K562 (cell line): ENCODE measurements around the gene C6orf62. TPM values are rescaled to one million over a fixed set of nuclear protein-coding genes. Genes with fewer than 3 reads are reported as not detected.

Source experiments
- ATAC-seq: fragments of 200-7000 bp; cut with Tn5 transposase; 3 replicates; pipeline ENCODE4 v1.9.1; 2020; ENCODE audit warnings: moderate library complexity
- BruUV-seq: library from RNA; stranded (reverse); fragments of 400-500 nt; replicated peaks from 2 replicates; lab custom pipeline; 2021; lab: Mats Ljungman, UMichigan
- CTCF ChIA-PET: fragments of 300-600 bp; formaldehyde crosslinking; extraction: SDS; loops from one replicate; lab custom pipeline; 2021; ENCODE audit warnings: low intra/inter-chr PET ratio; lab: Yijun Ruan, JAX
- POLR2A ChIA-PET: fragments of 300-600, 350-650 bp; sonication (Branson Sonifier 250); formaldehyde crosslinking; extraction: SDS; loops from one replicate; lab custom pipeline; 2021; ENCODE audit warnings: antibody characterized with exemption, inconsistent platforms; lab: Yijun Ruan, JAX
- DNase-seq, 4 experiments: peaks; one replicate each; pipeline versions ENCODE4 v3.0.0 to v3.0.0-alpha.2; 2011 to 2018; ENCODE audit warnings: low spot score in 3 of 4, mixed read lengths in 3 of 4; ENCODE audit errors: extremely low read depth in 1 of 4
- FAIRE-seq: peaks from 2 replicates; lab custom pipeline; 2011; peaks lifted over from hg19 to GRCh38; lab: Jason Lieb, UNC
- H2AFZ ChIP-seq: 2 replicates; pipeline ENCODE4 v1.6.0; 2011; ENCODE audit warnings: low read depth, low read length, control low read depth, inconsistent platforms
- H3K27ac ChIP-seq: fragments of 200-600 bp; 3 replicates; pipeline ENCODE4 v1.8.0; 2011; ENCODE audit warnings: low read depth, mild to moderate bottlenecking, control low read depth, inconsistent platforms, low read length, moderate library complexity, mixed read lengths; ENCODE audit errors: extremely low read depth
- H3K27me3 ChIP-seq, 2 experiments: fragments of 300-600 bp in 1 of 2; 2 replicates in 1 of 2; 3 replicates in 1 of 2; pipeline versions ENCODE4 v1.6.0 to v1.8.0; 2011; ENCODE audit warnings: inconsistent platforms in 2 of 2, low read length in 2 of 2, mild to moderate bottlenecking in 1 of 2, mixed read lengths in 1 of 2, moderate library complexity in 1 of 2; ENCODE audit not compliant: control insufficient read depth in 2 of 2, insufficient read depth in 2 of 2
- H3K36me3 ChIP-seq: fragments of 300-600 bp; 3 replicates; pipeline ENCODE4 v1.8.0; 2011; ENCODE audit warnings: mild to moderate bottlenecking, low read length, inconsistent platforms; ENCODE audit not compliant: control insufficient read depth, insufficient read depth
- H3K4me1 ChIP-seq, 2 experiments: fragments of 200-600 bp in 1 of 2; replicated peaks in 1 of 2; 2 replicates in 1 of 2; 3 replicates in 1 of 2; pipeline versions ENCODE4 v1.5.1 to v1.8.0; 2011; ENCODE audit warnings: inconsistent platforms in 2 of 2, low read length in 2 of 2, mild to moderate bottlenecking in 1 of 2, mixed read lengths in 1 of 2, moderate library complexity in 1 of 2; ENCODE audit not compliant: control insufficient read depth in 2 of 2, insufficient read depth in 2 of 2
- H3K4me2 ChIP-seq: 2 replicates; pipeline ENCODE4 v1.6.1; 2011; ENCODE audit warnings: low read length, control low read depth, inconsistent platforms, mixed read lengths; ENCODE audit not compliant: insufficient read depth
- H3K4me3 ChIP-seq: fragments of 200-600 bp; sonication (generic), shearing (Covaris generic); 2 replicates; pipeline ENCODE4 v1.5.1; 2016; ENCODE audit warnings: control low read depth, inconsistent platforms
- H3K79me2 ChIP-seq: fragments of 200-600 bp; 3 replicates; pipeline ENCODE4 v1.8.0; 2011; ENCODE audit warnings: low read length, inconsistent platforms; ENCODE audit not compliant: control insufficient read depth, insufficient read depth
- H3K9ac ChIP-seq, 2 experiments: 2 replicates each; pipeline versions ENCODE4 v1.6.0 to v1.6.1; 2011; ENCODE audit warnings: low read depth in 2 of 2, low read length in 2 of 2, control low read depth in 1 of 2, inconsistent platforms in 1 of 2, mild to moderate bottlenecking in 1 of 2, mixed read lengths in 1 of 2; ENCODE audit not compliant: insufficient read depth in 1 of 2
- H3K9me1 ChIP-seq: one replicate; pipeline ENCODE4 v1.6.0; 2011; ENCODE audit warnings: inconsistent platforms, mild to moderate bottlenecking, low read length, moderate library complexity; ENCODE audit not compliant: control insufficient read depth, insufficient read depth
- H3K9me3 ChIP-seq: replicated peaks from 2 replicates; pipeline ENCODE4 v1.5.1; 2011; ENCODE audit warnings: low read depth, low read length, inconsistent platforms; ENCODE audit not compliant: control insufficient read depth, insufficient read depth
- H4K20me1 ChIP-seq: replicated peaks from 2 replicates; pipeline ENCODE4 v1.6.1; 2011; ENCODE audit warnings: low read length, inconsistent platforms, mixed read lengths; ENCODE audit not compliant: control insufficient read depth, insufficient read depth
- CREM ChIP-seq: IDR thresholded peaks from 2 replicates; pipeline ENCODE4 v1.6.1; 2014; ENCODE audit warnings: antibody characterized with exemption, low read depth
- DACH1 ChIP-seq: fragments of 450-650 bp; IDR thresholded peaks from 2 replicates; pipeline ENCODE4 v1.6.1; 2018; ENCODE audit not compliant: partially characterized antibody
- SAFB ChIP-seq: fragments of 200-400 bp; formaldehyde crosslinking; IDR thresholded peaks from 2 replicates; pipeline ENCODE4 v1.6.1; 2017; ENCODE audit warnings: low read depth, low read length, borderline replicate concordance
- SRF ChIP-seq, 2 experiments: fragments of 250-450, 450-650 bp in 1 of 2; sonication (Bioruptor Pico) in 1 of 2; sonication (generic) in 1 of 2; formaldehyde crosslinking; IDR thresholded peaks; 2 replicates each; pipeline versions ENCODE4 v1.5.0 to v1.5.1; 2020 to 2022; ENCODE audit warnings: mild to moderate bottlenecking in 1 of 2, missing genetic modification reagents in 1 of 2
- WGBS: fragments of 100-300 bp; shearing (Covaris generic); methylation state at CpG from one replicate; pipeline ENCODE4 v1.1.6; 2016; ENCODE audit warnings: low coverage, mixed read lengths; ENCODE audit not compliant: insufficient coverage; ENCODE audit errors: missing lambda C conversion rate; 5-methylcytosine and 5-hydroxymethylcytosine counted together
- in situ Hi-C: fragments of 300-500 bp; cut with MboI; formaldehyde crosslinking; loops from 4 replicates; pipeline ENCODE4 v1.15.0; 2018; ENCODE audit warnings: inconsistent platforms, mixed read lengths
- intact Hi-C: fragments of 100-400 bp; cut with micrococcal nuclease; formaldehyde crosslinking; loops from 2 replicates; pipeline ENCODE4 v1.14.2; 2022
- polyA plus RNA-seq, 8 experiments: library from polyadenylated mRNA; depleted of rRNA in 4 of 8; stranded (reverse) in 5 of 8; unstranded in 3 of 8; fragments of >200 nt; fragmentation: Nextera tagmentation in 2 of 8; fragmentation: Illumina TruSeq in 1 of 8; extraction: Ambion mirVana in 2 of 8; extraction: Trizol in 1 of 8; gene quantifications; 2 replicates each; pipeline versions ENCODE4 v1.2.1 to v1.2.3, GENCODE V29; 2011 to 2014; ENCODE audit warnings: inconsistent platforms in 1 of 8, missing spikeins in 1 of 8
- total RNA-seq, 7 experiments: library from RNA; depleted of rRNA in 6 of 7; stranded (reverse); fragments of >200 nt in 6 of 7; fragmentation: Illumina TruSeq in 2 of 7; extraction: Trizol in 2 of 7; gene quantifications; 2 replicates each; pipeline versions ENCODE4 v1.2.1 to v1.2.3, GENCODE V29; 2011 to 2021; ENCODE audit warnings: low replicate concordance in 1 of 7

The C6orf62 gene
- total and polyA plus RNA-seq, 9 of the 15 experiments (the other 6 are each of a cell fraction or from before 2014, with no cell fraction given) = 48.5 to 579 (median 111) TPM

- no peak overlapping the region for H3K4me2 ChIP-seq
- H2AFZ ChIP-seq = peak overlapping the region; percentile 81; the same call in 1 of the 2 replicates
- no peaks in the 10 kb centered on the region for H3K79me2 ChIP-seq
- no peaks in the 10 kb centered on the region for H3K9me1 ChIP-seq
- in situ Hi-C loops = loop anchor here (10.0 kb wide), 1 partner anchor 187 kb away; no protein-coding TSS in a partner anchor
- no peaks in the 10 kb centered on the region for H3K27me3 ChIP-seq
- BruUV-seq = no TSS peak
- peaks cover 4 to 10% of the 10 kb centered on the region in 2 experiments; a peak in 3 of 5 replicates for H3K4me1 ChIP-seq
- H3K4me3 ChIP-seq = no peak overlapping the region
- intact Hi-C loops = loop anchor here (2.0 kb wide), 1 partner anchor 41 kb away; no protein-coding TSS in a partner anchor
- no peak overlapping the region for H3K9ac ChIP-seq
- ATAC-seq = peak; percentile 99
- CTCF ChIA-PET = no interaction called here
- TF ChIP-seq SRF (CRISPR knock-in tag; IDR thresholded peaks at IDR 0.05) (peak in 1 of 2 experiments; percentile 53; a peak in 1 of 4 replicates), SAFB (no peak), CREM (0 out of 2 replicates have a peak, but pooled peaks have one; percentile 10), DACH1 (no peak)
- DNase-seq = peak; percentile 40 to 73 (median 46)
- H4K20me1 ChIP-seq = no peaks in the 10 kb centered on the region
- WGBS = 54% methylated on average over 12 of the region's 17 CpGs
- POLR2A ChIA-PET = interaction anchor here (0.6 to 2.4 kb wide), 5 partner anchors 10 to 180 kb away, joined by 3 to 8 read pairs (median 4); partner anchors contain the start of genes C6orf62 and GMNN
- H3K9me3 ChIP-seq = no peaks in the 10 kb centered on the region
- H3K27ac ChIP-seq = no peak overlapping the region
- FAIRE-seq = no peak
- H3K36me3 ChIP-seq = no peaks in the 10 kb centered on the region
These were observed 42.4 kb upstream of the C6orf62 start for GRCh38 chr6:24761193-24761835.
